OCI-LY7 (cell line): ENCODE results near the gene SETD1B. TPM values are rescaled to one million over a fixed set of nuclear protein-coding genes. Genes with fewer than 3 reads are reported as not detected.
A peak's percentile ranks its signal among the peaks of the same experiment; 100 is the strongest.
"Not testable (repeated sequence)": the region's sequence is repeated elsewhere in the genome, so short reads cannot be mapped to it uniquely, and the experiment has no call there.

Experiments
- BruUV-seq: library from RNA; stranded (reverse); fragments of 400-500 nt; replicated peaks from 2 replicates; lab custom pipeline; 2021; lab: Mats Ljungman, UMichigan
- CTCF ChIA-PET: fragments of 300-600 bp; sonication (Branson Sonifier 250); formaldehyde crosslinking; loops from one replicate; lab custom pipeline; 2022; ENCODE audit warnings: antibody characterized with exemption; ENCODE audit not compliant: unreplicated experiment; lab: Charles Lee
- POLR2A ChIA-PET: fragments of 300-600 bp; sonication (Branson Sonifier 250); formaldehyde crosslinking; loops from one replicate; lab custom pipeline; 2022; ENCODE audit warnings: antibody characterized with exemption; lab: Charles Lee
- DNase-seq: peaks from one replicate; pipeline ENCODE4 v3.0.0-alpha.2; 2015; ENCODE audit warnings: low spot score
- H2AFZ ChIP-seq: fragments of 200-600 bp; sonication (generic), shearing (Covaris generic); 2 replicates; pipeline ENCODE4 v1.6.1; 2014; ENCODE audit warnings: mild to moderate bottlenecking, antibody characterized with exemption, low read length, moderate library complexity
- H3K27ac ChIP-seq: fragments of 200-600 bp; sonication (generic); 2 replicates; pipeline ENCODE4 v1.5.1; 2014; ENCODE audit warnings: mixed run types, low read depth, mild to moderate bottlenecking, moderate library complexity, low read length, inconsistent platforms; ENCODE audit not compliant: poor library complexity, severe bottlenecking
- H3K36me3 ChIP-seq: fragments of 200-600 bp; sonication (generic); 2 replicates; pipeline ENCODE4 v1.6.1; 2014; ENCODE audit warnings: mild to moderate bottlenecking, antibody characterized with exemption, low read length, moderate library complexity, mixed read lengths; ENCODE audit not compliant: insufficient read depth
- H3K4me1 ChIP-seq: fragments of 200-600 bp; sonication (generic); 2 replicates; pipeline ENCODE4 v1.5.1; 2014; ENCODE audit warnings: mild to moderate bottlenecking, low read length; ENCODE audit not compliant: insufficient read depth, poor library complexity, severe bottlenecking
- H3K4me2 ChIP-seq: fragments of 200-600 bp; sonication (generic); 2 replicates; pipeline ENCODE4 v1.6.1; 2014; ENCODE audit warnings: mild to moderate bottlenecking, low read length
- H3K4me3 ChIP-seq: fragments of 200-600 bp; sonication (generic); 2 replicates; pipeline ENCODE4 v1.5.1; 2014; ENCODE audit warnings: mild to moderate bottlenecking, low read depth, low read length; ENCODE audit not compliant: poor library complexity, severe bottlenecking
- H3K79me2 ChIP-seq: fragments of 200-600 bp; sonication (generic); 2 replicates; pipeline ENCODE4 v1.6.1; 2016; ENCODE audit warnings: low read depth, mild to moderate bottlenecking, low read length, moderate library complexity, mixed read lengths; ENCODE audit not compliant: insufficient read depth
- H3K9me2 ChIP-seq: fragments of 200-600 bp; sonication (generic); 2 replicates; pipeline ENCODE4 v1.6.1; 2016; ENCODE audit warnings: mild to moderate bottlenecking, low read length, mixed read lengths; ENCODE audit not compliant: insufficient read depth
- H3K9me3 ChIP-seq: fragments of 200-600 bp; sonication (generic); 2 replicates; pipeline ENCODE4 v1.6.1; 2014; ENCODE audit warnings: mild to moderate bottlenecking, mixed run types, low read length, mixed read lengths
- H4K20me1 ChIP-seq: fragments of 200-600 bp; sonication (generic); 2 replicates; pipeline ENCODE4 v1.6.1; 2014; ENCODE audit warnings: mild to moderate bottlenecking, antibody characterized with exemption, low read length, moderate library complexity, mixed read lengths; ENCODE audit not compliant: insufficient read depth
- CTCF ChIP-seq: fragments of 200-600 bp; sonication (generic); conservative IDR thresholded peaks from 2 replicates; pipeline ENCODE4 v1.5.1; 2014; ENCODE audit warnings: mild to moderate bottlenecking, antibody characterized with exemption, low read length, moderate library complexity, mixed read lengths
- EZH2phosphoT487 ChIP-seq: fragments of 200-600 bp; sonication (generic); IDR thresholded peaks from 2 replicates; pipeline ENCODE4 v1.6.1; 2018; ENCODE audit warnings: low read depth, borderline replicate concordance, mild to moderate bottlenecking, mixed run types, antibody characterized with exemption, low read length, moderate library complexity, mixed read lengths
- intact Hi-C: fragments of 100-400 bp; cut with micrococcal nuclease; formaldehyde crosslinking; loops from one replicate; pipeline ENCODE4 v1.10.0; 2022; ENCODE audit not compliant: unreplicated experiment
- total RNA-seq, 2 experiments: library from RNA; depleted of rRNA in 1 of 2; stranded (reverse); fragments of >200 nt in 1 of 2; shearing (Covaris generic) in 1 of 2; gene quantifications; 2 replicates each; pipeline ENCODE4 v1.2.3, GENCODE V29; 2014 to 2022

The SETD1B gene
- total RNA-seq, 2 experiments from 2014 or later: 4.7 to 22.5 TPM

GRCh38 chr12:121789233-121789781, 14.5 kb upstream of the SETD1B start:
- intact Hi-C loops: no loop called here
- Histone ChIP-seq H3K27ac (peak overlapping the region; percentile 86), H3K9me3 (no peaks in the 10 kb centered on the region), H2AFZ (peak overlapping the region; percentile 28; the same call in 1 of the 2 replicates), H3K4me1 (peaks cover 68% of the 10 kb centered on the region), H3K4me2 (peak overlapping the region; percentile 72), H3K4me3 (peak overlapping the region; percentile 33), H3K9me2 (no peaks in the 10 kb centered on the region), H3K79me2 (no peaks in the 10 kb centered on the region), H4K20me1 (no peaks in the 10 kb centered on the region), H3K36me3 (no peaks in the 10 kb centered on the region)
- ChIA-PET CTCF (interaction anchor here (0.9 to 1.4 kb wide), 2 partner anchors 16 to 151 kb away, joined by 3 to 4 read pairs; no protein-coding TSS in a partner anchor), POLR2A (interaction anchor here (0.6 to 1.0 kb wide), 4 partner anchors 7 to 76 kb away, joined by 3 to 10 read pairs (median 4); partner anchors contain the start of genes SETD1B and TMEM120B)
- TF ChIP-seq CTCF: peak; percentile 40; the same call in 1 of the 2 replicates
- TF ChIP-seq EZH2phosphoT487: no peak
- BruUV-seq: no TSS peak
- DNase-seq: peak; percentile 65

- Histone ChIP-seq H3K36me3 (no peaks in the 10 kb centered on the region), H3K4me3 (peak overlapping the region; percentile 33), H3K27ac (peak overlapping the region; percentile 86), H3K79me2 (no peaks in the 10 kb centered on the region), H3K9me2 (no peaks in the 10 kb centered on the region), H3K4me1 (peaks cover 73% of the 10 kb centered on the region), H3K4me2 (peak overlapping the region; percentile 72), H2AFZ (peak overlapping the region; percentile 12; the same call in 1 of the 2 replicates), H3K9me3 (no peaks in the 10 kb centered on the region), H4K20me1 (no peaks in the 10 kb centered on the region)
- TF ChIP-seq EZH2phosphoT487: no peak
- no peak for TF ChIP-seq CTCF
- CTCF ChIA-PET: interaction anchor here (0.9 to 1.4 kb wide), 2 partner anchors 17 to 152 kb away, joined by 3 to 4 read pairs; no protein-coding TSS in a partner anchor
- POLR2A ChIA-PET: interaction anchor here (0.6 to 1.2 kb wide), 7 partner anchors 8 to 211 kb away, joined by 3 to 10 read pairs (median 3); partner anchors contain the start of genes SETD1B and TMEM120B
- BruUV-seq: no TSS peak
- intact Hi-C loops: loop anchor here (5.0 kb wide), 2 partner anchors 78 to 253 kb away; partner anchors contain the start of gene TMEM120B
- peak; percentile 93 for DNase-seq
Observed at GRCh38 chr12:121789800-121790728, 13.7 kb upstream of the SETD1B start.

GRCh38 chr12:121790785-121791184, 13.0 kb upstream of the SETD1B start:
- H3K4me1 ChIP-seq: peaks cover 73% of the 10 kb centered on the region

More at GRCh38 chr12:121790785-121791184, 13.0 kb upstream of the SETD1B start:
- CTCF ChIA-PET, DNase-seq, H3K9me2 ChIP-seq, H3K79me2 ChIP-seq, H3K9me3 ChIP-seq, BruUV-seq, H4K20me1 ChIP-seq, H3K4me3 ChIP-seq, H2AFZ ChIP-seq, H3K36me3 ChIP-seq: not testable (repeated sequence)
- POLR2A ChIA-PET: interaction anchor here (0.7 to 2.0 kb wide), 4 partner anchors 9 to 211 kb away, joined by 3 to 7 read pairs (median 4); no protein-coding TSS in a partner anchor
- Histone ChIP-seq H3K4me2 (peak overlapping the region; percentile 72), H3K27ac (peak overlapping the region; percentile 86)
- intact Hi-C loops: loop anchor here (5.0 kb wide), 2 partner anchors 78 to 253 kb away; partner anchors contain the start of gene TMEM120B
